SK-N-SH (cell line): ENCODE measurements around the gene SLC41A3.
"Not testable (repeated sequence)": the region's sequence is repeated elsewhere in the genome, so short reads cannot be mapped to it uniquely, and the experiment has no call there.

Experiments used
- CTCF ChIP-seq: fragments of 200-600 bp; sonication (generic); IDR thresholded peaks from 2 replicates; pipeline ENCODE4 v1.6.1; 2017; ENCODE audit warnings: antibody characterized with exemption, mild to moderate bottlenecking, moderate library complexity
- JUND ChIP-seq: IDR thresholded peaks from 2 replicates; pipeline ENCODE4 v1.4.0; 2012
- RXRA ChIP-seq: IDR thresholded peaks from 2 replicates; pipeline ENCODE4 v1.4.0; 2012; ENCODE audit warnings: low read depth, mild to moderate bottlenecking, borderline replicate concordance

DNA sequence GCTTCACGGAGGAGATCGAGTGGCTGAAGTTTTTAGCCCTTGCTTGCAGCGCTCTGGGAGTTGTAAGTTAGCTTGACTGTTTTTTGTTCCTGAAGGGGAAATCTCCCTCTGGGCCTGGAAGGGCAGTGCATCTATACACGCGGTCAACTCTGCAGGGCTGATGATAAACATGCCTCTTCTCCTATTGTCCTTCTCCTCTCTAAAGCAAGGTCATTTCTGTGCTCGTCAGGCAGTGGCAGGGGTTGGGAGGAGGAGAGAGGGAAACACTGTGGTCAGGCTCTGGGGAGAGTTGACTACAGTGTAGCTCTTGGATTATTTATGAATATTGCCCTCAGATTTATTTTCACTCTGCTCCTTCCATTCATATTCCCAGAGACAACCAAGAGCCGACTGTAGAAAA lies 106.8 kb downstream of the SLC41A3 start:
- not testable (repeated sequence) for TF ChIP-seq CTCF, JUND, RXRA
